Esophagus muscularis mucosa (tissue), 4 donors: ENCODE measurements around the gene NAIF1.

Experiments used
- CTCF ChIP-seq, 3 experiments: fragments of 200-600 bp in 2 of 3; fragments of 450-650 bp in 1 of 3; sonication (generic) in 2 of 3; IDR thresholded peaks; one replicate each; pipeline ENCODE4 v1.5.1; 2017 to 2019; ENCODE audit warnings: antibody characterized with exemption in 3 of 3, mild to moderate bottlenecking in 2 of 3, moderate library complexity in 1 of 3
- EP300 ChIP-seq: sonication (generic); formaldehyde crosslinking; IDR thresholded peaks from one replicate; pipeline ENCODE4 v1.6.1; 2017; ENCODE audit warnings: antibody characterized with exemption
- POLR2A ChIP-seq: fragments of 450-650 bp; IDR thresholded peaks from one replicate; pipeline ENCODE4 v1.6.1; 2017; ENCODE audit warnings: antibody characterized with exemption, moderate library complexity, mild to moderate bottlenecking, low read depth

DNA sequence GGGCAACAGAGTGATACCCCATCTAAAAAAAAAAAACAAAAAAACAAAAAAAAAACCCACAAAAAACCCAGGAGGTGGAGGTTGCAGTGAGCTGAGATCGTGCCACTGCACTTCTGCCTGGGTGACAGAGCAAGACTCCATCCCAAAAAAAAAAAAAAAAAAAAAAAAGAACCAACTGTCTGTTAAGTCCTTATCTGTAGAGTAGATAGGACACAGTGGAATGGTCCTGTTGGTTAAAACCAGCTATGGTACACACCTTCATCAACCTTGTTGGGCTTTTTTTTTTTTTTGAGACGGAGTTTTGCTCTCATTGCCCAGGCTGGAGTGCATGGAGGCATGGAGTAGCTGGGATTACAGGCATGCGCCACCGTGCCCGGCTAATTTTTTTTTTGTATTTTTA is 13.1 kb upstream of the NAIF1 start:
- TF ChIP-seq POLR2A, result no peak
- TF ChIP-seq CTCF (IDR thresholded peaks at IDR 0.05), result no peak
- TF ChIP-seq EP300, result no peak
